Sigmoid colon (tissue), 7 donors: Measurements from ENCODE around the gene CLIC5. TPM values are rescaled to one million over a fixed set of nuclear protein-coding genes. Genes with fewer than 3 reads are reported as not detected.

Experiments used
- DNase-seq: peaks from one replicate; pipeline ENCODE4 v3.0.0-alpha.2; 2019
- H3K27ac ChIP-seq, 4 donors: fragments of 200-600 bp; sonication (generic); one replicate each; pipeline ENCODE4 v1.5.1; 2016 to 2019; ENCODE audit warnings: mild to moderate bottlenecking in 1 of 4
- H3K27me3 ChIP-seq, 3 donors: fragments of 200-600 bp; sonication (generic); one replicate each; pipeline ENCODE4 v1.5.1; 2019; ENCODE audit warnings: mild to moderate bottlenecking in 1 of 3
- H3K36me3 ChIP-seq, 4 donors: fragments of 200-600 bp; sonication (generic); one replicate each; pipeline ENCODE4 v1.5.1; 2016 to 2019
- H3K4me1 ChIP-seq, 4 donors: fragments of 200-600 bp; sonication (generic); one replicate each; pipeline ENCODE4 v1.5.1; 2017 to 2019
- H3K4me3 ChIP-seq, 4 donors: fragments of 200-600 bp; sonication (generic); one replicate each; pipeline ENCODE4 v1.5.1; 2017 to 2019; ENCODE audit warnings: mild to moderate bottlenecking in 2 of 4, moderate library complexity in 1 of 4
- H3K9me3 ChIP-seq, 4 donors: fragments of 200-600 bp in 3 of 4; sonication (generic) in 3 of 4; one replicate each; pipeline versions ENCODE4 v1.5.1 to v1.6.1; 2013 to 2019
- CTCF ChIP-seq, 4 experiments: fragments of 450-650 bp in 3 of 4; fragments of 200-600 bp in 1 of 4; IDR thresholded peaks; one replicate each; pipeline ENCODE4 v1.5.1; 2016 to 2019; ENCODE audit warnings: antibody characterized with exemption in 4 of 4, mild to moderate bottlenecking in 3 of 4, moderate library complexity in 2 of 4
- EP300 ChIP-seq, 4 donors: sonication (generic); formaldehyde crosslinking; IDR thresholded peaks; one replicate each; pipeline ENCODE4 v1.6.1; 2017; ENCODE audit warnings: antibody characterized with exemption in 4 of 4
- POLR2A ChIP-seq, 2 donors: fragments of 450-650 bp; IDR thresholded peaks; one replicate each; pipeline ENCODE4 v1.6.1; 2016; ENCODE audit warnings: antibody characterized with exemption in 2 of 2, mild to moderate bottlenecking in 2 of 2, moderate library complexity in 2 of 2
- POLR2AphosphoS5 ChIP-seq, 4 donors: sonication (generic); formaldehyde crosslinking; IDR thresholded peaks; one replicate each; pipeline ENCODE4 v1.6.1; 2017; ENCODE audit warnings: antibody characterized with exemption in 4 of 4
- WGBS, 2 donors: extraction: QIAGEN DNeasy Blood & Tissue Kit; methylation state at CpG; one replicate each; pipeline ENCODE4 v1.1.7; 2013; 5-methylcytosine and 5-hydroxymethylcytosine counted together
- intact Hi-C: fragments of 100-400 bp; cut with DNase I; formaldehyde crosslinking; loops from one replicate; pipeline ENCODE4 v1.15.1; 2023
- polyA plus RNA-seq, 3 donors: library from polyadenylated mRNA; stranded (reverse); fragments of 200-250 nt; gene quantifications; one replicate each; pipeline ENCODE4 v1.2.3, GENCODE V29; 2013
- total RNA-seq, 4 donors: library from RNA; depleted of rRNA; stranded (reverse); fragments of >200 nt; gene quantifications; one replicate each; pipeline ENCODE4 v1.1.0, GENCODE V29; 2016
- donor health status: healthy with polysubstance abuse.
- donor health status: Bipolar disorder and iron deficiency.
- donor health status: healthy.

The CLIC5 gene
- total and polyA plus RNA-seq, 7 donors, result 1.8 to 77.0 (median 3.5) TPM

- Histone ChIP-seq H3K36me3 (no peaks in the 10 kb centered on the region), H3K4me3 (no peak overlapping the region), H3K4me1 (peaks cover 0 to 4% (median 0%) of the 10 kb centered on the region in 4 donors), H3K27me3 (no peaks in the 10 kb centered on the region), H3K27ac (no peak overlapping the region), H3K9me3 (no peaks in the 10 kb centered on the region)
- intact Hi-C loops, result no loop called here
- 16 to 68% methylated on average over 1 of the region's 1 CpG for WGBS, 2 donors
- no peak for TF ChIP-seq CTCF (IDR thresholded peaks at IDR 0.05)
- no peak for TF ChIP-seq EP300 (IDR thresholded peaks at IDR 0.05)
- TF ChIP-seq POLR2A (IDR thresholded peaks at IDR 0.05), result no peak
- TF ChIP-seq POLR2AphosphoS5 (IDR thresholded peaks at IDR 0.05), result no peak
- no peak for DNase-seq
Measured at GRCh38 chr6:45983062-45983461, 32.6 kb downstream of the CLIC5 start.

- Histone ChIP-seq H3K36me3 (no peaks in the 10 kb centered on the region), H3K27me3 (no peaks in the 10 kb centered on the region), H3K27ac (no peak overlapping the region), H3K4me1 (peaks cover 0 to 4% (median 0%) of the 10 kb centered on the region in 4 donors), H3K9me3 (no peaks in the 10 kb centered on the region), H3K4me3 (no peak overlapping the region)
- WGBS, 2 donors, result 21 to 75% methylated on average over 9 of the region's 9 CpGs
- no peak for DNase-seq
- TF ChIP-seq POLR2AphosphoS5 (IDR thresholded peaks at IDR 0.05) (no peak), CTCF (IDR thresholded peaks at IDR 0.05) (no peak), EP300 (IDR thresholded peaks at IDR 0.05) (no peak), POLR2A (IDR thresholded peaks at IDR 0.05) (no peak)
- intact Hi-C loops, result no loop called here
Measured at GRCh38 chr6:45982280-45983036, 33.2 kb downstream of the CLIC5 start.

- Histone ChIP-seq H3K4me1 (no peaks in the 10 kb centered on the region), H3K36me3 (no peaks in the 10 kb centered on the region), H3K9me3 (no peaks in the 10 kb centered on the region), H3K27me3 (no peaks in the 10 kb centered on the region), H3K4me3 (no peak overlapping the region), H3K27ac (no peak overlapping the region)
- no peak for DNase-seq
- 90 to 94% methylated on average over 3 of the region's 3 CpGs for WGBS, 2 donors
- intact Hi-C loops, result no loop called here
- TF ChIP-seq POLR2AphosphoS5 (IDR thresholded peaks at IDR 0.05) (no peak), EP300 (IDR thresholded peaks at IDR 0.05) (no peak), CTCF (IDR thresholded peaks at IDR 0.05) (no peak), POLR2A (IDR thresholded peaks at IDR 0.05) (no peak)
Measured at GRCh38 chr6:45981046-45981445, 34.6 kb downstream of the CLIC5 start.

GRCh38 chr6:45979311-45979710 lies 36.3 kb downstream of the CLIC5 start:
- TF ChIP-seq POLR2A (IDR thresholded peaks at IDR 0.05), result no peak
- TF ChIP-seq POLR2AphosphoS5 (IDR thresholded peaks at IDR 0.05), result no peak
- TF ChIP-seq CTCF (IDR thresholded peaks at IDR 0.05), result no peak
- no peak for TF ChIP-seq EP300 (IDR thresholded peaks at IDR 0.05)
- 82 to 84% methylated on average over 2 of the region's 2 CpGs for WGBS, 2 donors
- Histone ChIP-seq H3K9me3 (no peaks in the 10 kb centered on the region), H3K4me3 (no peak overlapping the region), H3K27ac (no peak overlapping the region), H3K36me3 (no peaks in the 10 kb centered on the region), H3K4me1 (no peaks in the 10 kb centered on the region), H3K27me3 (no peaks in the 10 kb centered on the region)
- intact Hi-C loops, result no loop called here
- DNase-seq, result no peak

- Histone ChIP-seq H3K27me3 (no peaks in the 10 kb centered on the region), H3K9me3 (no peaks in the 10 kb centered on the region)
- TF ChIP-seq POLR2A (IDR thresholded peaks at IDR 0.05) (no peak), CTCF (IDR thresholded peaks at IDR 0.05) (no peak), EP300 (IDR thresholded peaks at IDR 0.05) (no peak), POLR2AphosphoS5 (IDR thresholded peaks at IDR 0.05) (no peak)
Measured at GRCh38 chr6:45974596-45974995, 41.1 kb downstream of the CLIC5 start.

More at GRCh38 chr6:45974596-45974995, 41.1 kb downstream of the CLIC5 start:
- Histone ChIP-seq H3K4me1 (no peaks in the 10 kb centered on the region), H3K4me3 (no peak overlapping the region), H3K36me3 (no peaks in the 10 kb centered on the region), H3K27ac (no peak overlapping the region)
- DNase-seq, result no peak
- intact Hi-C loops, result no loop called here
